MCF 10A (cell line): Measurements from ENCODE around the gene MMD2. TPM values are rescaled to one million over a fixed set of nuclear protein-coding genes. Genes with fewer than 3 reads are reported as not detected.

Source experiments
- BruUV-seq: library from RNA; stranded (reverse); fragments of 400-500 nt; replicated peaks from 2 replicates; lab custom pipeline; 2021; lab: Mats Ljungman, UMichigan
- CTCF ChIA-PET: fragments of 300-600 bp; sonication (Branson Sonifier 250); formaldehyde crosslinking; extraction: SDS; loops from one replicate; lab custom pipeline; 2021; ENCODE audit warnings: antibody characterized with exemption, inconsistent platforms; lab: Yijun Ruan, JAX
- POLR2A ChIA-PET: fragments of 300-600, 350-650 bp; sonication (Branson Sonifier 250); formaldehyde crosslinking; extraction: SDS; loops from one replicate; lab custom pipeline; 2020; ENCODE audit warnings: antibody characterized with exemption, inconsistent platforms; lab: Yijun Ruan, JAX
- DNase-seq: peaks from one replicate; pipeline ENCODE4 v3.0.0-alpha.2; 2018; ENCODE audit not compliant: unreplicated experiment
- H3K27ac Mint-ChIP-seq: one replicate; pipeline ENCODE4 v1.8.0; 2022; ENCODE audit warnings: mild to moderate bottlenecking, low read depth, mixed read lengths; ENCODE audit not compliant: unreplicated experiment
- H3K27me3 Mint-ChIP-seq: one replicate; pipeline ENCODE4 v1.8.0; 2022; ENCODE audit warnings: mixed read lengths; ENCODE audit not compliant: insufficient read depth, unreplicated experiment
- H3K36me3 Mint-ChIP-seq: one replicate; pipeline ENCODE4 v1.8.0; 2022; ENCODE audit warnings: mild to moderate bottlenecking, moderate library complexity, mixed read lengths; ENCODE audit not compliant: insufficient read depth, unreplicated experiment
- H3K4me1 Mint-ChIP-seq: one replicate; pipeline ENCODE4 v1.8.0; 2022; ENCODE audit warnings: mixed read lengths; ENCODE audit not compliant: insufficient read depth, unreplicated experiment
- H3K4me3 Mint-ChIP-seq: one replicate; pipeline ENCODE4 v1.8.0; 2022; ENCODE audit warnings: mild to moderate bottlenecking, moderate library complexity, mixed read lengths; ENCODE audit not compliant: unreplicated experiment
- H3K9me3 Mint-ChIP-seq: one replicate; pipeline ENCODE4 v1.8.0; 2022; ENCODE audit warnings: mixed read lengths; ENCODE audit not compliant: unreplicated experiment
- CTCF ChIP-seq: fragments of 200-600 bp; IDR thresholded peaks from one replicate; pipeline ENCODE4 v1.8.0; 2022; ENCODE audit warnings: antibody characterized with exemption, mild to moderate bottlenecking; ENCODE audit not compliant: unreplicated experiment
- intact Hi-C: fragments of 100-400 bp; cut with micrococcal nuclease; formaldehyde crosslinking; loops from 2 replicates; pipeline ENCODE4 v1.14.1; 2022
- total RNA-seq: library from RNA; stranded (reverse); gene quantifications from 2 replicates; pipeline ENCODE4 v1.2.3, GENCODE V29; 2022

The MMD2 gene
- total RNA-seq, 1 experiment from 2014 or later: not detected

DNA sequence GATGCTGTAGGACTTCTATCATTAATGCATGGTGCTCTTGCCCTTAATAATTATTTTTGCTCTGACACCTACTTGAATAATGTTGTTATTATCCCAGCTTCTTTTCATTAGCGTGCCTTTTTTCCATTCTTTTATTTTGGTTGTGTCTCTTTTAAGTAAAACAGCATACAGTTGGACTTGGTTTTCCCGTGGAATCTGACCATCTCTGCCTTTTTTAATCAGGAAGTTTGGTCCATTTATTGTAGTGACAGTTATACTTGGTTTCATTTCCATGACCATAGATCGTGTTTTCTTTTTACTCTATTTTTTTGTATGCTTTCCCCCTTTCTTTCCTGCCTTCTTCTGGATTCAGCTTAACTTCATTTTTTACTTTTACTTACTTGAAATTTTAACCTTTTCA lies 101.8 kb downstream of the MMD2 start:
- intact Hi-C loops: no loop called here
- Mint-ChIP-seq H3K9me3 (no peaks in the 10 kb centered on the region), H3K27me3 (peaks cover 34% of the 10 kb centered on the region), H3K4me1 (no peaks in the 10 kb centered on the region), H3K27ac (no peak overlapping the region), H3K4me3 (no peak overlapping the region), H3K36me3 (no peaks in the 10 kb centered on the region)
- no peak for TF ChIP-seq CTCF
- ChIA-PET CTCF (interaction anchor here (0.6 to 0.7 kb wide), 2 partner anchors 593 to 1247 kb away, joined by 3 read pairs; no protein-coding TSS in a partner anchor), POLR2A (no interaction called here)
- BruUV-seq: no TSS peak
- DNase-seq: no peak

DNA sequence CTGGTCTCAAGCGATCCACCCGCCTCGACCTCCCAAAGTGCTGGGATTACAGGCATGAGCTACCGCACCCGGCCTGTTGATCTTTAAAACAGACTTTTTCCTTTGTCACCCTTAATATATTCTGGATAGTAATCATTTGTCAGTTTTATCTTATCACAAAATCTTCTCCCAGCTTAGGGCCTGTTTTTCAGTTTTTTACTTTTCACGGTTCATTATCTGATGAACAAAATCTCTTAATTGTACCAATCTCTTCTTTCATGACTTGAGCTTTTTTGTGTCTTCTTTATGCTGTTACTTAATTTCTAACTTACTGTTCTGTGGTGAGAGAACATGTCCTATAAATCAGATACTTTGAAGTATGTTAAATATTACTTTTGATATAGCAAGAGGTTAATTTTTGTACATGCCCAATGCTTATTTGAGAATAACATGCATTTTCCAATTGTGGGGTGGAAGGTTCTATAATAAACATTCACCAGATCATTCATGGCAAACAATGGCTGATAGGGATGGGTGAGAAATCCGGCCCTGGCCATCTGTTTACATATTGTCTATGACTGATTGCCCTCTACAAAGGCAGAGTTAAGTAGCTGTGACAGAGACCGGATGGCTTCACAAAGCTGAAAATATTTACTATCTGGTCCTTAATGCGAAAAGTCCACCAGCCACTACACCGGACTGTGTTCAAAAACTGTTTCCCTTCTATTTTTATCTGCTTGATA lies 102.5 kb downstream of the MMD2 start:
- ChIA-PET CTCF (interaction anchor here (0.7 to 1.4 kb wide), 2 partner anchors 228 to 1246 kb away, joined by 3 to 5 read pairs; no protein-coding TSS in a partner anchor), POLR2A (interaction anchor here (1.3 kb wide), 1 partner anchor 575 kb away, joined by 3 read pairs; no protein-coding TSS in a partner anchor)
- H3K4me1 Mint-ChIP-seq: no peaks in the 10 kb centered on the region
- no TSS peak for BruUV-seq
- no peak for TF ChIP-seq CTCF
- H3K27ac Mint-ChIP-seq: no peak overlapping the region
- no peak for DNase-seq
- H3K27me3 Mint-ChIP-seq: peaks cover 34% of the 10 kb centered on the region
- no peaks in the 10 kb centered on the region for H3K36me3 Mint-ChIP-seq
- intact Hi-C loops: no loop called here
- no peak overlapping the region for H3K4me3 Mint-ChIP-seq
- H3K9me3 Mint-ChIP-seq: no peaks in the 10 kb centered on the region

Other genes starting within 250 kb of the MMD2 start
- 26.5 and 35.0 TPM in 2 replicates for gene AP5Z1, start 183.6 kb downstream of the MMD2 start, total RNA-seq
- not detected in 2 replicates for gene PAPOLB, start 97.2 kb downstream of the MMD2 start, total RNA-seq
- gene RADIL, start 75.5 kb downstream of the MMD2 start, total RNA-seq: not detected in 2 replicates
- gene RBAK, start 86.7 kb upstream of the MMD2 start, total RNA-seq: 14.4 and 14.6 TPM in 2 replicates
- gene WIPI2, start 231.0 kb upstream of the MMD2 start, total RNA-seq: 47.1 and 53.9 TPM in 2 replicates